Parathyroid adenoma (tissue), 2 donors: ENCODE data around the gene LRRC27.

Source experiments
- H2AFZ ChIP-seq: fragments of 300-600 bp; sonication (generic); one replicate; pipeline ENCODE4 v1.7.0; 2017; ENCODE audit warnings: antibody characterized with exemption, mild to moderate bottlenecking
- H3K27ac ChIP-seq: fragments of 300-600 bp; sonication (generic); one replicate; pipeline ENCODE4 v1.7.0; 2017
- H3K27me3 ChIP-seq: fragments of 300-600 bp; sonication (generic); one replicate; pipeline ENCODE4 v1.7.0; 2017; ENCODE audit warnings: low read length; ENCODE audit not compliant: control insufficient read depth, insufficient read depth
- H3K36me3 ChIP-seq: fragments of 300-600 bp; sonication (generic); one replicate; pipeline ENCODE4 v1.7.0; 2017; ENCODE audit warnings: low read length; ENCODE audit not compliant: control insufficient read depth, insufficient read depth
- H3K4me1 ChIP-seq: fragments of 300-600 bp; sonication (generic); one replicate; pipeline ENCODE4 v1.7.0; 2017; ENCODE audit warnings: control low read depth
- H3K4me2 ChIP-seq: fragments of 300-600 bp; sonication (generic); one replicate; pipeline ENCODE4 v1.7.0; 2017; ENCODE audit warnings: low read length
- H3K4me3 ChIP-seq: fragments of 300-600 bp; sonication (generic); one replicate; pipeline ENCODE4 v1.7.0; 2017; ENCODE audit warnings: low read depth, low read length
- H3K79me2 ChIP-seq: fragments of 300-600 bp; sonication (generic); one replicate; pipeline ENCODE4 v1.7.0; 2017; ENCODE audit warnings: control low read depth
- H3K9ac ChIP-seq: fragments of 300-600 bp; sonication (generic); one replicate; pipeline ENCODE4 v1.7.0; 2017; ENCODE audit warnings: mild to moderate bottlenecking
- H3K9me3 ChIP-seq: fragments of 300-600 bp; sonication (generic); one replicate; pipeline ENCODE4 v1.7.0; 2017; ENCODE audit warnings: low read length; ENCODE audit not compliant: control insufficient read depth
- TF ChIP-seq, protein P1 (sequence below): fragments of 300-600 bp; sonication (generic); IDR thresholded peaks from one replicate; pipeline ENCODE4 v1.7.0; 2017; ENCODE audit warnings: antibody characterized with exemption, mild to moderate bottlenecking
- donor health status: primary hyperparathyroidism.

Gene LRRC27

DNA sequence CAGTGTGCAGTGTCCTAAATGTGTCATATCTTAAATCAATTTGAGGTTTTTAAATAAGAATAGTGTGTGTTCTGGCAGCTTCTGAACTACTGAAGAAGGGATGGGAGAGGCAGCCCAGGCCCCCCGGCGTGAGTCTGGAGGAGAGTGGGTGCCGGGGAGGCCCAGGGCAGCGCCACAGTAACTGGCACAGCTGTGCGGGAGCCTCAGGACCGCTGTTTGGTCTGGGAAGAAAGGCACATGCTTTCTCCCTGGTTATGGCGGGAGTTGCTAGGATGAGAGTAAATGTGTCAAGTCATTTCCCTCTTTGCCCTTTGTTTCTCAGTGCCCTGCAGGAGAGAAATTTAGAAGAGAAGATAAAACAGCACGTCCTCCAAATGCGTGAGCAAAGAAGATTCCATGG lies 33.1 kb downstream of the LRRC27 start:
- Histone ChIP-seq H2AFZ (no peak overlapping the region), H3K4me3 (no peak overlapping the region), H3K79me2 (no peaks in the 10 kb centered on the region), H3K27ac (no peak overlapping the region), H3K9ac (no peak overlapping the region), H3K27me3 (no peaks in the 10 kb centered on the region), H3K4me2 (no peak overlapping the region), H3K36me3 (no peaks in the 10 kb centered on the region), H3K4me1 (no peaks in the 10 kb centered on the region), H3K9me3 (no peaks in the 10 kb centered on the region)
- TF ChIP-seq, protein P1, sequence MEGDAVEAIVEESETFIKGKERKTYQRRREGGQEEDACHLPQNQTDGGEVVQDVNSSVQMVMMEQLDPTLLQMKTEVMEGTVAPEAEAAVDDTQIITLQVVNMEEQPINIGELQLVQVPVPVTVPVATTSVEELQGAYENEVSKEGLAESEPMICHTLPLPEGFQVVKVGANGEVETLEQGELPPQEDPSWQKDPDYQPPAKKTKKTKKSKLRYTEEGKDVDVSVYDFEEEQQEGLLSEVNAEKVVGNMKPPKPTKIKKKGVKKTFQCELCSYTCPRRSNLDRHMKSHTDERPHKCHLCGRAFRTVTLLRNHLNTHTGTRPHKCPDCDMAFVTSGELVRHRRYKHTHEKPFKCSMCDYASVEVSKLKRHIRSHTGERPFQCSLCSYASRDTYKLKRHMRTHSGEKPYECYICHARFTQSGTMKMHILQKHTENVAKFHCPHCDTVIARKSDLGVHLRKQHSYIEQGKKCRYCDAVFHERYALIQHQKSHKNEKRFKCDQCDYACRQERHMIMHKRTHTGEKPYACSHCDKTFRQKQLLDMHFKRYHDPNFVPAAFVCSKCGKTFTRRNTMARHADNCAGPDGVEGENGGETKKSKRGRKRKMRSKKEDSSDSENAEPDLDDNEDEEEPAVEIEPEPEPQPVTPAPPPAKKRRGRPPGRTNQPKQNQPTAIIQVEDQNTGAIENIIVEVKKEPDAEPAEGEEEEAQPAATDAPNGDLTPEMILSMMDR, result no peak

DNA sequence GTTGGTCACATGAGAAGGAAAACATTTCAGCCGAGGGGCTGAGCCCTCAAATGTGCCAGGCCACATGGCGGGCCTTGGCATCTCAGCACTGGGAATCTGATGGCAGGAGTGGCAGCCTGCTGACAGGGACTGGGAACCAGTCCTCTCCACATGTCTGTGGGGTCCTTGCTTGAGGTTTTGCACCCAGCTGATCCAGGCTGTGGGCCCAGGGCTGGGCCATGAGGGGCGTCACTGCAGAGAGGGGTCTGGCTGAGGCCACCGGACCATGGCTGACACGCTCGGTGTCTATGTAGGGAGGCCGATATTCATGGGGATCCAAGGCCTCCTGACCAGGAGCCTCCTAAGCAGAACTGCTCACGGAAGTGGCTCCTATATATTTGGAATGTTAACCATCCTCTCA lies 34.0 kb downstream of the LRRC27 start:
- Histone ChIP-seq H3K27me3 (no peaks in the 10 kb centered on the region), H3K36me3 (no peaks in the 10 kb centered on the region)
- TF ChIP-seq, protein P1, result no peak

DNA sequence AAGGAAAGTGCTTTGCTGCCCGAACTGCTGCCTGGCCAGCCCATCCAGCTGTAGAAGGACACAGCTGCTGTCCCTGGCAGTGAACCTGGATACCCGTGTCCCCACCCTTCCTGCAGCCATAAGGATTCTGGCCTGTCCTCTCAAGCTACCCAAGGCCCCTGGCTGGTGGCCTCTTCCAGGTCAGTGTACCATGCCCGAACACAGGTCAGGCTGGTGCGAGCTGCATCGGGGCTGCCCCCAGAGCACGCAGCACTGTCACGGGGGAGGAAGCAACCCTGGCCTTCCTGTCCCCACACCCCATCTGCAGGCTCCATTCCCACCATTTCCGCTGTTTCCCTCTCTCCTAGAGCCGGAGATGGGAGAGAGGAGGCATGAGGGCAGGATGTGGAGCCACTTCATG lies 34.5 kb downstream of the LRRC27 start:
- Histone ChIP-seq H3K9me3 (no peaks in the 10 kb centered on the region), H3K9ac (no peak overlapping the region), H3K36me3 (no peaks in the 10 kb centered on the region), H3K79me2 (no peaks in the 10 kb centered on the region), H2AFZ (no peak overlapping the region), H3K4me1 (no peaks in the 10 kb centered on the region), H3K27ac (no peak overlapping the region), H3K27me3 (no peaks in the 10 kb centered on the region), H3K4me3 (no peak overlapping the region), H3K4me2 (no peak overlapping the region)
- TF ChIP-seq, protein P1, result no peak

More for the DNA sequence above, 34.0 kb downstream of the LRRC27 start:
- H3K4me3 ChIP-seq, result no peak overlapping the region
- H3K9me3 ChIP-seq, result no peaks in the 10 kb centered on the region
- no peaks in the 10 kb centered on the region for H3K79me2 ChIP-seq
- H3K9ac ChIP-seq, result no peak overlapping the region
- H3K4me1 ChIP-seq, result no peaks in the 10 kb centered on the region
- H3K4me2 ChIP-seq, result no peak overlapping the region
- H3K27ac ChIP-seq, result no peak overlapping the region
- H2AFZ ChIP-seq, result no peak overlapping the region

DNA sequence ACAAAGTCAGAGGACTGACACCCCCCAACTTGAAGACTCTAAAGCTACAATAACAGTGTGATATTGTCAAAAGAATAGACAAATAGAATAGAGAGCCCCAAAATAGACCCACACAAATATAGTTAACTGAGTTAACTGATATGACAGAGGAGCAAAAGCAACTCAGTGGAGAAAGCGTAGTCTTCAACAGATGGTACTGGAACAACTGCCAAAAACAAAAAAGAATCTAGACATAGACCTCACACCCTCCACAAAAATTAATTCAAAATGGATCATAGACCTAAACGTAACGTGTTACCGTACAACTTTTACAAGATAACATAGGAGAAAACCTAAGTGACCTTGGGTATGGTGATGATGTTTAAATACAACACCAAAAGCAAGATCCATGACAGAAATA lies 36.4 kb downstream of the LRRC27 start:
- no peak overlapping the region for H3K27ac ChIP-seq
- H3K4me1 ChIP-seq, result no peaks in the 10 kb centered on the region
- TF ChIP-seq, protein P1, result no peak
- no peaks in the 10 kb centered on the region for H3K79me2 ChIP-seq
- no peak overlapping the region for H3K4me2 ChIP-seq
- H3K9ac ChIP-seq, result no peak overlapping the region
- H3K36me3 ChIP-seq, result no peaks in the 10 kb centered on the region
- H3K4me3 ChIP-seq, result no peak overlapping the region
- no peaks in the 10 kb centered on the region for H3K9me3 ChIP-seq
- no peaks in the 10 kb centered on the region for H3K27me3 ChIP-seq
- H2AFZ ChIP-seq, result no peak overlapping the region

DNA sequence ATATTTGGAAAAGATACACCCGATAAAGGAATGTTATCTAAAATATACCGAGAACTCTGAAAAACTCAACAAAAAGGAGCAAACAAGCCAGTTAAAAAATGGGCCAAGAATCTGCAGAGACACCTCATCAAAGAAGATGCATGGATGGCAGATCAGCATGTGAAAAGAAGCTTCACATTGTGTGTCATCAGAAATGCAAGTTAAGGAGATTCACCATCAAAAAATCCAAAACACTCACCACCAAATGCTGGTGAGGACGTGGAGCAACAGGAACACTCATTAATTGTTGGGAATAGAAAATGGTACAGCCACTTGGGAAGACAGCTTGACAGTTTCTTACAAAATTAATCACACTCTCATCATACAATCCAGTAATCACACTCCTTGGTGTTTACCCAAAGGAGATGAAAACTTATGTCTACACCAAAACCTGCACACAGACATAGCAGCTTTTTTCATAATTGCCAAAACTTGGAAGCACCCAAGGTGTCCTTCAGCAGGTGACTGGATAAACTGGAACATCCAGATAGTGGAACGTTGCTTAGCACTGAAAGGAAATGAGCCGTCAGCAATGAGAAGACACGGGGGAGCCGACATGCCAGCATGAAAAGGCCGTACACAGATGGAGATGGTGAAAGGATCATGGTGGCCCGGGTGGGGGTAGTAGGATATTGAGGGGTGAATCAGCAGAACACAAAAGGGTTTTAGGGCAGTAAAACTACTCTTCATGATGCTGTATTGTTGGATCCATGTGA lies 37.1 kb downstream of the LRRC27 start:
- Histone ChIP-seq H3K4me2 (no peak overlapping the region), H3K79me2 (no peaks in the 10 kb centered on the region), H3K4me3 (no peak overlapping the region), H3K36me3 (no peaks in the 10 kb centered on the region), H3K9ac (no peak overlapping the region), H3K27me3 (no peaks in the 10 kb centered on the region), H3K27ac (no peak overlapping the region), H2AFZ (no peak overlapping the region), H3K9me3 (no peaks in the 10 kb centered on the region), H3K4me1 (no peaks in the 10 kb centered on the region)
- TF ChIP-seq, protein P1, result no peak
